HG02623 (cell line): ENCODE results near the gene GRAMD1A.
"Not testable (repeated sequence)": the region's sequence is repeated elsewhere in the genome, so short reads cannot be mapped to it uniquely, and the experiment has no call there.

Source experiments
- ATAC-seq: cut with Tn5 transposase; IDR thresholded peaks from one replicate; pipeline ENCODE4 v1.9.1; 2021; ENCODE audit warnings: moderate library complexity; ENCODE audit not compliant: unreplicated experiment

The GRAMD1A gene

DNA sequence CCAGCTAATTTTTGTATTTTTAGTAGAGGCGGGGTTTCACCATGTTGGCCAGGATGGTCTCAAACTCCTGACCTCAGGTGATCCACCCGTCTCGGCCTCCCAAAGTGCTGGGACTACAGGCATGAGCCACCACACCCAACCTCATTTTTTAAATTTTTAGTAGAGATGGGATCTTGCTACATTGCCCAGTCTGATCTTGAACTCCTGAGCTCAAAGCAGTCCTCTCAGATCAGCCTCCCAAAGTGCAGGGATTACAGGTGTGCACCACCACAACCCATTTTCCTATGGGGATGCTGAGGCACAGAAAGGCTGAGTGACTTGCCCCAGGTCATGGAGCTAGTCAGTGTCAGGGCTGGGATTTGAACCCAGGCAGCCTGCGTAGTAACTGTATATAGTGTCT, 51.1 kb downstream of the GRAMD1A start:
- not testable (repeated sequence) for ATAC-seq

DNA sequence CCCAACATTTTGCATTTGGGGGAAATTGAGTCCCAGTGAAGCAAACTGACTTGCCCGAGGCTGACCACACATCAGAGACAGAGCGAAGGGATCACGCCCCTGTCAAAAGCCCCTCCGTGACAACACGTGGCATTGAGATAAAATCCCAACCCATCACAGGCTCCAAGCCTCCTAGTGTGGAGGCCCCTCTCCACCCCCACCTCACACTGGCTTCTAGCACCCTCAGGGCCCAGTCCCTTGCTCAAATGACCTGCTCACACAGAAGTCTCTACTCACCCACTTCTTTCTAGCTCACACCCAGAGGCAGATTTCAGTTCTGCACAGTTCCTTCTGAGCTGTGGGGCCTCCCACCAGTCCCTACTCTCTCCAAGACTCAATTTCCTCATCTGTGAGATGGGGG, 51.7 kb downstream of the GRAMD1A start:
- ATAC-seq: no peak

DNA sequence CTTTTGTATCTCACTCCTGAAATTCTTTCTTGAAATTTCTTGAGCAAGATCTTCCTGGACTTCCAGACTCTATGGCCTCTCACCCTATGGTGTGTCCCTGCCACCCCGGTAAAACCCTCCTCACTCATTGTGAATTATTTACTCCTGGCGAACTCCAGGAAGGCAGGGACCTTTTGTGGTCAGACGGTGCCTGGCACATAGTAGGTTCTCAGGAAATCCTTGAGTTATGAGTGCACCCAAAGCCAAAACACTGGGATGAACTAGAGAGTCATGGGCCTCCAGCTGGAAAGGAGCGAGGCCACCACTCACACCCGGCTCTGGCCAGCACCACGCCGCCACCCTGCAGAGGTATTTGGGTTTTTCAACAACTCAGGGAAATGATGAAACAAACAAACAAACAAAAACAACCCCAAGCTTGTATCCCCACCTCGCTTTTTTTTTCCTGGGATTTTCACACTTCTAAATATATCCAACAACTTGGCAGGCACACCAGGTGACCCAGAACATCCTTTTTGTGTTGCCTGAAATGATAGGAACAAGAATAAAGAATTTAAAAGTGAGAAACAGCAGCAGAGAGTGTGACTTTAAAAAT, 52.6 kb downstream of the GRAMD1A start:
- ATAC-seq: no peak

DNA sequence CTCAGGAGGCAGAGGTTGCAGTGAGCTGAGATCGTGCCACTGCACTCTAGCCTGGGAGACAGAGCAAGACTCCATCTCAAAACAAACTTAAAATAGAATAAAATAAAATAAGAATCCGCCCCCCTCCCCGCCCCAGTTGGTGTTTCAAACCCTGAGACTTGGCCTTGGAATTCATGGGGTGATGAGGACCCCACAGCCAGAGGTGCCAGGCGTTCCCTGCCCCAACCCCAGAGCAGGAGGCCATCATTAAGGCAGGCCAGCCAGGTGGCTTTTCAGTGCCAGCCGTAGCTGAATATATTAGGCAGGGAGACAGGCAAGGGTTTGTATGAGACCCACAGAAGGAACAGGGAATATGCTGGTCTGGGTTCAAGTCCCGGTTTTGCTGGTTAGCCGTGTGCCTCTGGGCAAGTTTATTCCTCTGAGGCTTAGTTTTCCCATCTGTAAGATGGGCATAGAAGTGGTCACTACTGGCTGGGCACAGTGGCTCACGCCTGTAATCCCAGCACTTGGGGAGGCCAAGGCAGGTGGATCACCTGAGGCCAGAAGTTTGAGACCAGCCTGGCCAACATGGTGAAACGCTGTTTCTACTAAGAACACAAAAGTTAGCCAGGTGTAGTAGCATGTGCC, 53.7 kb downstream of the GRAMD1A start:
- no peak for ATAC-seq

DNA sequence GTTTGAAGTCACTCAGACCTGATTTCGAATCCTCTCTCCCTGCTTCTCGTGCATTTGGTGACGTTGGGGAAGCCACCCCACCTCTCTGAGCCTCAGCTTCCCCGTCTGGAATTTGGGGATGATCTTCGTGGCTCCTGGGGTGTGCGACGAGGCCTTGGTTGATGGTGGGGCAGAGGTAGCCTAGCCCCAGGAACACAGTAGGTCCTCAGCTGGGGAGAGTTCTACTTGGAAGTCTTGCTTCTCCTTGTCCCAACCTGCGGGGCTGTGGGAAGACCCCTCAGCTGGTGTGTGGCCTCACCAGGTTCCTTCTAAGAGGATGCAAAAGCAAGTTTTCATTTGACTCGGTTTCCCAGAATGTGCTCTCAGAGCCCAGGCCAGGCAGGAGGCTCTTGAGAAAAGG, 54.5 kb downstream of the GRAMD1A start:
- ATAC-seq: no peak

DNA sequence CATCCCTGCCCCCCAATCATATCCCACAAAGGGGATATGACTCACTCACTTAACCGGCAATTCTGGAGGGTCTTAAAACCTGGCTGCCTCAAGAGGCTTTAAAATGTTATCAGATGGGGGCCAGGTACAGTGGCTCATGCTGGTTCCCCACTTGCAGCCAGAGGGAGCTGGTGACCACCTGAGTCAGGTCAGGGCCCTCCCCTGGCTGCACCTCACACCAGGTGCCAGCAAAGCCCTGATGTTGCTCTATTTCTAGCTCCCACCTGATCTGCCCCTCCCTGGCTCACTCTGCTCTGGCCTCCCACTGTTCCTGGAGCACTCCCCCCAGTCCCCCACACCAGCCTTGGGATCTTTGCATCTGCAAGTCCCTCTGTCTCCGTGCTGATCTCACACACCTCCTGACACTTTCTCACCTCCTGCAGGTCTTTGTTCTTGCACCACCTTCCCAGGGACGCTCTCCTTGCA, 55.6 kb downstream of the GRAMD1A start:
- no peak for ATAC-seq

DNA sequence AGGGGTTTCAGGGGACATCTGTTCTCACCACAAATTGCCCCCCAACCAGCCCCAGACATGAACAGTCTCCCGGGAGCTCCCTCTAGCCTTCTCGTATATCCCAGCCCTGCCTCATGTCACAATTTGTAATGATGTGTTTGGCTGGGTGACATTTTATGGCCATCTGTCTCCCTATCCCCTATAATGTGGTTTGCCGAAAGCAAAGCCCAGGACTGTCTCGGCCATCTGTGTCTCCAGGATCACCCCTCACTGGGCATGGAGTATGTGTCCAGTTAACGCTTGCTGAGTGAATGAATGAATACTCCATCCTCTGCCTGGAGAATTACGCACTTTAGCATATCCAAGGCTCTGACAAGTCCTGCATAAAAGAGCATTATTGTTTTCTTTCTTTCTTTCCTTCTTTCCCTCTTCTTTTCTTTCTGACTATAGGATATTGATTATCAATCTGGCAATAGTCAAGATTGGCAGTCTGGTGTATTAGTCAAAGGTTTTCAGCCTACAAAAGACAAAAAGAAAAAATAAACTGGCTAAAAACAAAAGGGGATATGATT, 56.5 kb downstream of the GRAMD1A start:
- no peak for ATAC-seq

DNA sequence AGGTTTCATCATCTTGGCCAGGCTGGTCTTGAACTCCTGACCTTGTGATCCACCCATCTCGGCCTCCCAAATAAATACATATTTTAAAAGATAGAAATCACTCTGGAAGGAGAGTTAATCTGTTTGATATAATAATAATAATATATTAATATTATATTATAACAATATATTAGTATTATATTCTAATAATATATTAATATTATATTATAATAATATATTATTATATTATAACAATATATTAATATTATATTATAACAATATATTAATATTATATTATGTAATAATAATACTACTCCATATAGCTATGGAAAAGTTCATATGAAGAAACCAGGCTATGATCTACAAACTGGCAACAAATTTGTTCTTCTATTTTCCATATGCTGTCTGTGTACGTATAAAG, 58.2 kb downstream of the GRAMD1A start:
- no peak for ATAC-seq

DNA sequence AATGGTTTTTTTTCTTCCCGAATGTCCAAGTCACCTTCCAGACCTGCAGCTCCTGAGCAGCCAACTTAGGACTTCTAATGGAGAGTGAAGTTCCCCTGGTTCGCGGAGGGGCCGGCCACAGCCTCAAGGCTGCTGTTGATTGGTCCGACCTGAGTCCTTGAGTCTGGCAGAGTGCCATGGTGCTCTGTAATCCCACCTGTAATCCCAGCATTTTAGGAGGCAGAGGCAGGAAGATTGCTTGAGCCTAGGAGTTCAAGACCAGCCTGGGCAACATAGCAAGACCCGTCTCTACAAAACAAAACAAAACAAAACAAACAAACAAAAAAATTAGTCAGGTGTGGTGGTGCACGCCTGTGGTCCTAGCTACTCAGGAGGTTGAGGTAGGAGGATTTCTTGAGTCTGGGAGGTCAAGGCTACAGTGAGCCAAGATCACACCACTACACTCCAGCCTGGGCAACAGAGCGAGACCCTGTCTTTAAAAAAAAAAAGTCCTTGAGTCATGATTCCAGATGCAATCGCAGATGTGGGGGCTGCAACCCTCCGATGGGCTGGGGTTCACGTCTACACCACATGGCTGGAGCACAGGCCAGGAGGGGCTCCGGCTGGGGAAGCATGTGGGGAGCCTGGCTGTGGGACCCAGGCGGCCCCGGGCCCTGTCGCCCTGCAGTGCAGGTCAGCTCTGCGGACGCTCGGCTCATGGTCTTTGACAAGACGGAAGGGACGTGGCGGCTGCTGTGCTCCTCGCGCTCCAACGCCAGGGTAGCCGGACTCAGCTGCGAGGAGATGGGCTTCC, 59.1 kb downstream of the GRAMD1A start:
- no peak for ATAC-seq

DNA sequence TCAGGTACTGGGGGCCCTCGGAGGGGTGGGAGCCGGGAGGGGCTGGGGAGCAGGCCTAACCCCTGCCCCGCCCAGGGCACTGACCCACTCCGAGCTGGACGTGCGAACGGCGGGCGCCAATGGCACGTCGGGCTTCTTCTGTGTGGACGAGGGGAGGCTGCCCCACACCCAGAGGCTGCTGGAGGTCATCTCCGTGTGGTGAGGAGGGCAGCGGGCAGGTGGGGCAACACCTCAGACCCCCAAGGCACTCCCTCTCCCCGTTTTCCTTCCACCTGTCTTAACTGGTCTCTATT, 59.6 kb downstream of the GRAMD1A start:
- no peak for ATAC-seq

DNA sequence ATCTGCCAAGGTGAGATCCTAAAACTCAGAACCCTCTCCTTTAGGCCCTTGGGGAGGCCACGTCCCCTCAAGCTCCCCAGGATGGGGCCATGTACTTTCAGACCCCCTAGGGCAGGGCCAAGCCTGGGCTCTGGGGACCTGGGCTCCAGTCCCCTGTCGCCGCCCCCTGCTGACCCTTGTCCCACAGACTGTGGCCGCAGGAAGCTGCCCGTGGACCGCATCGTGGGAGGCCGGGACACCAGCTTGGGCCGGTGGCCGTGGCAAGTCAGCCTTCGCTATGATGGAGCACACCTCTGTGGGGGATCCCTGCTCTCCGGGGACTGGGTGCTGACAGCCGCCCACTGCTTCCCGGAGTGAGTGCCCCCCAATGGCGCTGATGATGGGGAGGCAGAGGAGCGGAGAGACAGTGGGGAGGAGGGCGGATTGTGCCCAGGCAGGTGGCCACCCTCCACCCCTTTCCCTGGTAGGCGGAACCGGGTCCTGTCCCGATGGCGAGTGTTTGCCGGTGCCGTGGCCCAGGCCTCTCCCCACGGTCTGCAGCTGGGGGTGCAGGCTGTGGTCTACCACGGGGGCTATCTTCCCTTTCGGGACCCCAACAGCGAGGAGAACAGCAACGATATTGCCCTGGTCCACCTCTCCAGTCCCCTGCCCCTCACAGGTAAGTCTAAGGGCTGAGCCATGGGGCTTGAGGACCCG, 60.2 kb downstream of the GRAMD1A start:
- ATAC-seq: no peak

DNA sequence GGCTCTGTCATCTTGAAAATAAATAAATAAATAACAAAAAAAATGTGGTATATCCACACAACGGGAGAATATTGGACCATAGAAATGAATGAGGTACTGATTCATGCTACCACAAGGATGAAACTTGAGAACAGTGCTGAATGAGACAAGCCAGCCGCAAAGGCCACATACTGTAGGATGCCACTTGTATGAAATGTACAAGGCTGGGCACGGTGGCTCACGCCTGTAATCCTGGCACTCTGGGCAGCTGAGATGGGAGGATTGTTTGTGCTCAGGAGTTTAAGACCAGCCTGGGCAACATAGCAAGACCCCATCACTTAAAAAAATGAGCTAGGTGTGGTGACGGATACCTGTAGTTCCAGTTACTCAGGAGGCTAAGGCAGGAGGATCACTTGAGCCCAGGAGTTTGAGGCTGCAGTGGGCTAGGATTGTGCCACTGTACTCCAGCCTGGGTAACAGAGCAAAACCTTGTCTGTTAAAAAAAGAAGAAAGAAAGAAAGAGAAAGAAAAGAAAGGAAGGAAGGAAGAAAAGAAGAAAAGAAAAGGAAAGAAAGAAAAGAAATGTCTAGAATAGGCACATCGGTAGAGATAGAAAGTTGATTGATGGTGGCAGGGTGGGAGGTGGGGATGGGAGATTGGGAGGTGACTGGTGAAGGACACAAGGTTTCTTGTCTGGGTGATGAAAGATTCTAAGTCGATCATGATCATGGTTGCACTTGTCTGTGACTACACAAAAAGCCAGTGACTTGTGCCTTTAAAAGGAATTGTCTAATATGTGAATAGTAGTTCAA, 61.7 kb downstream of the GRAMD1A start:
- no peak for ATAC-seq

DNA sequence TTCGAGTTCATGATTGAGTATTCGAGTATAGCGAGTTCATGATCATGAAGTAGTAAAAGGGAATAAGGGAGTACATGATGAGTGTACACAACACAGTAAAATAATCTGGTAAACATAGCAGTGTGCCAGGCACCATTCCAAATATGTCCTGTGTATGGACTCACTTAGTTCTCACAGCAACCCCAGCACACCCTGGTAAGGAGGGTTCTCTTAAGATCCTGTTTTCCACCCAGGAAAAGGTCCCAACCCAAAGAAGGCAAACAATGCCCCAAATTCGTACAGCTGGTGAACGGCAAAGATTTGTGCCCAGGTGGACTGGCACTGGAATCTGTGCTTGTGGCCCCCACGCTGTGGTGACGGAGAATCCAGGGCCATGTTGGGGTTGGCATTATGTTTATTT, 62.8 kb downstream of the GRAMD1A start:
- no peak for ATAC-seq

DNA sequence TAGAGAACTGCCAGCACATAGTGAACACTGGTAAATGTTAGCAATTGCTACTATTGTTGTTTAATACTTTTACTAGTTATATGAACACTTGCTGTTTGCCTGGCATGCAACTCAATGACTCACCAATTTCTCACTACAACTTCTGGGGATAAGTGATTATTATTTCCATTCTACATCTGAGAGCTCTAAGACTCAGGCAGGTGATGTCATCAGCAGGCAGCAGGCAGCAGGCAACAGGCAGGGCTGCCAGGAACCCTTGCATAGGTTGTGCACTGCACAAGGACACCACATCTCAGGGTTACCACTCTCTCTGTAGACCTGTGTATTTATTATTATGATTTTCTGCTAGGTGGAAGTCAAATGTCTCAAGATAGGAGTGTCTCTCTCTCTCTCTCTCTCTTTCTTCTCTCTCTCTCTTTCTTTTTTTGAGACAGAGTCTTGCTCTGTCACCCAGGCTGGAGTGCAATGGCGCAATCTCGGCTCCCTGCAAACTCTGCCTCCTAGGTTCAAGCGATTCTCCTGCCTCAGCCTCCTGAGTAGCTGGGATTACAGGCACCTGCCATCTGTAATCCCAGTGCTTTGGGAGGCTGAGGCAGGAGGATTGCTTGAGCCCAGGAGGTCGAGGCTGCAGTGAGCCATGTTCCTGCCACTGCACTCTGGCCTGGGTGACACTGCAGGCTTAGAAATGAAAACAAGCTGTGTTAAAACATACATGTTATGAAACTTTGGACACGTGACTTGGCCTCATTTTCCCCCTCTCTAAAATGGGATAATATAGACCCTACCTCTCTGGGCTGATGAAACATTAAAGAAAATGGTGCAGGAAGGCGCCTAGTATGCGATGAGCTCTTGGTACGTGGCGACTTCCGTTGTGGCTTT, 64.1 kb downstream of the GRAMD1A start:
- no peak for ATAC-seq

DNA sequence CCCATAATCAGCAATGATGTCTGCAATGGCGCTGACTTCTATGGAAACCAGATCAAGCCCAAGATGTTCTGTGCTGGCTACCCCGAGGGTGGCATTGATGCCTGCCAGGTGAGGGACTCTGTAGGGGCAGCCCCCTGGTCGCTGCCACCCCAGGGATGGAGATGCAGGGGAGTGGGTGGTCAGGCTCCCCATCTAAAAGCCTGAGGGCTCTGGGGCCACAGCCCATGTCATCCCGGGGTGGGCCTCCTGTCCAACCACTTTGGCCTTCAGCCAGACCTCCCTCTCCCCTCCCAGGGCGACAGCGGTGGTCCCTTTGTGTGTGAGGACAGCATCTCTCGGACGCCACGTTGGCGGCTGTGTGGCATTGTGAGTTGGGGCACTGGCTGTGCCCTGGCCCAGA, 65.5 kb downstream of the GRAMD1A start:
- ATAC-seq: no peak

DNA sequence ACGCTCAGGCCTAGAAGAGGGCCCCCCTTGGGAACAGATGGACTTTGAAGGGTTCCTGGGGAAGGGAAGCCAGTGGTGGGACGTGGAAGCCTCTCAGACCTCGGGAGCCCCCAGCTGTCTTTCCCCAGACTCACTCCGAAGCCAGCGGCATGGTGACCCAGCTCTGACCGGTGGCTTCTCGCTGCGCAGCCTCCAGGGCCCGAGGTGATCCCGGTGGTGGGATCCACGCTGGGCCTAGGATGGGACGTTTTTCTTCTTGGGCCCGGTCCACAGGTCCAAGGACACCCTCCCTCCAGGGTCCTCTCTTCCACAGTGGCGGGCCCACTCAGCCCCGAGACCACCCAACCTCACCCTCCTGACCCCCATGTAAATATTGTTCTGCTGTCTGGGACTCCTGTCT, 66.0 kb downstream of the GRAMD1A start:
- ATAC-seq: no peak

DNA sequence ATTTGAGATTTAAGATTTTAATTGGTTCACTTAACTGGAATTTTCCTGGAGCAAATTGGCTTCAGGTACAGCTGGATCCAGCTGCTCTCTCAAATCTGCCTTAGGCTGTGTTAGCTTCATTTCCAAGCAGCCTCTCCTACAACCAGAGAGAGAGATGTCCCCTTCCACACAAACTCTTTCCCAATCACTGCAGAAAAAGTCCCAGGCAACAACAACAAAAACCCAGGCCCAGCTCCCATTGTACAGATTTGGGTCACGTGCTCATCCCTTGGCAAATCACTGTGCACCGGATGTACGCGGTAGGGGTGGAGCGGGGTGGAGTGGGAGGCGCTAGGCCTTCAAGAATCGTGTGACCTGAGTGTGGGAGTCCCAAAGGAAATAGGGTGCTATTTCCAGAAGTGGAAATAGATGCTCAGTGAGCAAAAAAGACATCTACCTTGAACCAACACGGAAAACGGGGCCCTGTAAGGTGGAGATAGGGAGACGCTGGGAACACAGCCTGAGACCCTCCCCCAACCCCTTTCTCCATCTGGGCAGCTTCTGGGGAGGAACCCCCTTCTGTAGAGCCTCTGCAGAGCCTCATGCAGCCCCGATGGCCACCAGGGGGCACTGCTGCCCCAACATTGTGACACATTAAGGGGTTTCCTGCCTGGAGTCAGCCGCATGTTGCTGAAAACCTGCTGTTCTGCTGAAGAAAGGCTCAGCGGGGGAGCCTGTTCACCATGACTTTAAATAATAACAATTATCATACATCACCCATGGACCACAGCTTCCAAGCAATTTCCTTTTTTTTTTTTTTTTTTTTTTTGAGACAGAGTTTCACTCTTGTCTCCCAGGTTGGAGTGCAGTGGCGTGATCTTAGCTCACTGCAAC, 66.8 kb downstream of the GRAMD1A start:
- ATAC-seq: no peak

DNA sequence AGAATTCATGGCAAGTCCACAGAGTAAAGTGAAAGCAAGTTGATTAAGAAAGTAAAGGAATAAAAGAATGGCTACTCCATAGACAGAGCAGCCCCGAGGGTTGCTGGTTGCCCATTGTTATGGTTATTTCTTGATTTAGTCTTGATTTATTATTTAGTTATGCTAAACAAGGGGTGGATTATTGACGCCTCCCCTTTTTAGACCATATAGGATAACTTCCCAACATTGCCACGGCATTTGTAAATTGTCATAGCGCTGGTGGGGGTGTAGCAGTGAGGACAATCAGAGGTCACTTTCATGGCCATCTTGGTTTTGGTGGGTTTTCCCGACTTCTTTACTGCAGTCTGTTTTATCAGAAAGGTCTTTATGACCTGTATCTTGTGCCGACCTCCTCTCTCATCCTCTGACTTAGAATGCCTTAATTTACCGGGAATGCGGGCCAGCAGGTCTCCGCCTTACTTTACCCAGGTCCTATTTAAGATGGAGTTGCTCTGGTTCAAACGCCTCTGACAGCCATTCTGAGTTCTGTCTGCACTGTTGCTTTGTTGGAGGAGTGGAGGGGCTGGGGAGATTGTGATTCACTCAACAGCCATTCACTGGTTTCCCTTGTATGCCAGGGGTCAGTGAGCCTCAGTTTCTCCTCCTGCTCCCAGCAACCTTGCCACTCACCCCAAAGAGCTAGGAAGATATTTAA, 69.0 kb downstream of the GRAMD1A start:
- ATAC-seq: no peak
